ENCODE measurements around the gene ASPDH. TPM values are rescaled to one million over a fixed set of nuclear protein-coding genes. Genes with fewer than 3 reads are reported as not detected.

Gene ASPDH
- total RNA-seq, 1 experiment from 2014 or later: not detected

GRCh38 chr19:50511069-50511822 lies 2.5 kb downstream of the ASPDH start, which contains the start of gene JOSD2 (continued):
- no peak for TF ChIP-seq REST (IDR thresholded peaks at IDR 0.05; ENCODE audit: low read depth)

- Histone ChIP-seq H3K4me1 (ENCODE audit: control insufficient read depth in 1 of 2, insufficient read depth in 2 of 2, low read length in 2 of 2) (peaks cover 3 to 15% of the 10 kb centered on the region in 2 experiments; a peak in 3 of 4 replicates), H3K27me3 (ENCODE audit: insufficient read depth, low read length) (no peaks in the 10 kb centered on the region), H3K4me3 (replicated peaks in 1 of 2; ENCODE audit: low read depth in 1 of 2, low read length in 2 of 2) (peak overlapping the region; percentile 82 to 90), H3K9ac (ENCODE audit: low read length) (peak overlapping the region; percentile 90), H4K20me1 (ENCODE audit: insufficient read depth) (no peaks in the 10 kb centered on the region), H3K9me3 (ENCODE audit: control insufficient read depth in 1 of 2, insufficient read depth in 1 of 2, low read depth in 1 of 2, low read length in 2 of 2) (no peaks in the 10 kb centered on the region), H3K9me2 (ENCODE audit: insufficient read depth) (no peaks in the 10 kb centered on the region), H3K79me2 (ENCODE audit: insufficient read depth, low read length) (peaks cover 8% of the 10 kb centered on the region; the same call in 1 of the 2 replicates), H3K27ac (ENCODE audit: low read depth, low read length) (peak overlapping the region; percentile 77), H3K36me3 (ENCODE audit: control insufficient read depth in 1 of 2, insufficient read depth in 2 of 2, low read length in 2 of 2) (no peaks in the 10 kb centered on the region; a peak in 1 of 4 replicates), H2AFZ (ENCODE audit: low read depth, low read length, poor library complexity, severe bottlenecking) (no peak overlapping the region), H3K4me2 (ENCODE audit: low read length) (peak overlapping the region; percentile 91)
- TF ChIP-seq REST (IDR thresholded peaks at IDR 0.05; ENCODE audit: low read depth) (no peak), ATF3 (IDR thresholded peaks at IDR 0.05) (no peak), ZNF274 (IDR thresholded peaks at IDR 0.05; ENCODE audit: low read depth, low read length) (no peak), ZFX (IDR thresholded peaks at IDR 0.05) (no peak), RAD21 (IDR thresholded peaks at IDR 0.05; ENCODE audit: low read depth) (no peak), ELF1 (IDR thresholded peaks at IDR 0.05; ENCODE audit: borderline replicate concordance, low read depth) (no peak), ZBTB33 (IDR thresholded peaks at IDR 0.05; ENCODE audit: extremely low read depth, insufficient replicate concordance, low read length) (no peak)
- ATAC-seq: no peak; the same call in 1 of the 2 replicates
- CTCF ChIA-PET: interaction anchor here (0.9 to 1.7 kb wide), 5 partner anchors 27 to 154 kb away, joined by 3 to 11 read pairs (median 6); no protein-coding TSS in a partner anchor
- intact Hi-C loops (cut with micrococcal nuclease): loop anchor here (1.0 kb wide), 1 partner anchor 34 kb away; the partner anchor contains the start of genes EMC10 and GARIN5A
- no peak for DNase-seq (ENCODE audit: low read depth, low spot score)
- BruUV-seq (replicated peaks): TSS peak; percentile 78
- POLR2A ChIA-PET: no interaction called here
- RAD21 ChIA-PET (ENCODE audit: low non-redundant PET in 1 of 2, low total read pairs in 2 of 2, uncharacterized antibody in 2 of 2, unreplicated experiment in 2 of 2): no interaction called here
Measured at GRCh38 chr19:50510700-50511068, 3.0 kb downstream of the ASPDH start.
